Neural crest cell (in vitro differentiated cells): ENCODE measurements around the gene PTPN4. TPM values are rescaled to one million over a fixed set of nuclear protein-coding genes. Genes with fewer than 3 reads are reported as not detected.

Source experiments
- DNase-seq: peaks from one replicate; pipeline ENCODE4 v3.0.0; 2021; ENCODE audit warnings: low read depth, mixed read lengths, low spot score
- H3K27ac Mint-ChIP-seq: one replicate; pipeline ENCODE4 v1.8.0; 2021; ENCODE audit warnings: mild to moderate bottlenecking, mixed read lengths; ENCODE audit not compliant: unreplicated experiment
- H3K27me3 Mint-ChIP-seq: 2 replicates; pipeline ENCODE4 v1.8.0; 2021; ENCODE audit warnings: low read depth, mild to moderate bottlenecking, mixed read lengths
- H3K36me3 Mint-ChIP-seq: 2 replicates; pipeline ENCODE4 v1.8.0; 2021; ENCODE audit warnings: low read depth, mild to moderate bottlenecking, mixed read lengths
- H3K4me1 Mint-ChIP-seq: 2 replicates; pipeline ENCODE4 v1.8.0; 2021; ENCODE audit warnings: mixed read lengths
- H3K4me3 Mint-ChIP-seq: one replicate; pipeline ENCODE4 v1.8.0; 2021; ENCODE audit warnings: mild to moderate bottlenecking, mixed read lengths
- H3K9me3 Mint-ChIP-seq: 2 replicates; pipeline ENCODE4 v1.8.0; 2021; ENCODE audit warnings: mixed read lengths
- CTCF ChIP-seq: fragments of 200-600 bp; sonication (generic); conservative IDR thresholded peaks from 2 replicates; pipeline ENCODE4 v1.5.0; 2021; ENCODE audit warnings: antibody characterized with exemption, mild to moderate bottlenecking
- total RNA-seq: library from RNA; stranded (reverse); gene quantifications from 2 replicates; pipeline ENCODE4 v1.2.1, GENCODE V29; 2021

The PTPN4 gene
- total RNA-seq, 1 donor from 2014 or later = 39.3 TPM

DNA sequence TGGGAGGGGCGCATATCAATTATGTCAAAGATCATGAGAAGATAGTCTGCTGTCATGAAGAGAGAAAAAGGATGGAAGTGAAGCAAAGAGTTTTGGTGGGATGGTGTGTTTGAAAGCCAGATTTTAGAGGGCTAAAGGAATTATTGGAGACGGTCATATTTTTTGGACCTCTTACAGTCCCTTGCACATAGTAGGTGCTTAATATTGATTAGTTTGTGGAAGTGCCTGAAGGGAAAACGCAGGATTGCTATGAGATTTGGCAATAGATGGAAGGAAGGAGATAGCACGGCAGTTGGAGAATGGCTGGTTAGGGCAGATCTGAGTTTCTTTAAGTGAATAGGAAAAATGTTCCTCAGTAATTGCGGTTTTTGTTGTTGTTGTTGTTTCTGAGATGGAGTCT is 269.1 kb downstream of the PTPN4 start:
- no peaks in the 10 kb centered on the region for H3K27me3 Mint-ChIP-seq
- H3K36me3 Mint-ChIP-seq = peaks cover 29% of the 10 kb centered on the region
- H3K4me1 Mint-ChIP-seq = peaks cover under 1% of the 10 kb centered on the region
- TF ChIP-seq CTCF = no peak
- H3K27ac Mint-ChIP-seq = no peak overlapping the region
- H3K9me3 Mint-ChIP-seq = peaks cover 16% of the 10 kb centered on the region
- no peak for DNase-seq
- no peak overlapping the region for H3K4me3 Mint-ChIP-seq

DNA sequence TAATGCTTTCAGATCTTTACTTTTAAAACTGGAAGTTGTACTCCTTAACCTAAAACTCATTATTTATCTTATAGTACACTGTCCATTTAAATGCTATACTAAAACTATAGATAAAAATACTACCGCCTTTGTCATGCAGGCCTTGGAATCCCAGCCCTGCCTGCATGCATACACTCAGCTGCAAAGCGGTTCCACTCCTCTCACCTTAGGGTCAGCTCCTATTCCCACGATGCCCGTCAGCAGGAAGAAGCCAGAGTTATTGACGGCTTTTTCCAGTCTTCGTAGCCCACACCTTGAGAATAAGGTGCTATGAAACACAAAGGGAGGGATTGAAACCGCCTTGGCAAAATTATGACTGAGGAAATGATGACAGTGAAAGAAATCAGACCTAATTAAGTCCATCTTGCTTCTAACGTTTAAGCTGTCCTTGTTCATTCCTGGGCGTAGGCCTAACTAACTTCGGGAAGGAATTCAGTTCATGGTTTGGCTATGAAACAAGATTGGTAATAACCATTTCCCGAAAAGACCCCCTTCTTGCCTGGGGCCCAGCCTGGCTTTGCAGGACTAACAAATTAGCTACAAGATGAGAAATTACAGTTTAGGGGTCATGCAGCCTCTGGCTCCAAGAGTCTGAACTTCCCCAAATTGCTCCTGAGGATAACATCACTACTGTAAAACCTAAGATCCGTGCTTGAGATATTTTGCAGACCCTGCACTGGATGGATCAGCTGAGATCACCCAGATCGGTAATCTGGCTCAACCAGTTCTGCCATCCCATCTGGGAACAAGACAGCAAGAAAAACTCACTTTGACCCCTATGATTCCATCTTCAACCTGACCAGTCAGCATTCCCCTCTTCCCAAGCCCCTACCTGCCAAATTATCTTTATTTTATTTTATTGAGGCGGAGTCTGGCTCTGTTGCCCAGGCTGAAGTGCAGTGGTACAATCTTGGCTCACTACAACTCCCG is 270.2 kb downstream of the PTPN4 start:
- peaks cover 13% of the 10 kb centered on the region for H3K9me3 Mint-ChIP-seq
- peaks cover 9% of the 10 kb centered on the region for H3K4me1 Mint-ChIP-seq
- no peak for TF ChIP-seq CTCF
- H3K4me3 Mint-ChIP-seq = no peak overlapping the region
- no peaks in the 10 kb centered on the region for H3K27me3 Mint-ChIP-seq
- no peak for DNase-seq
- no peak overlapping the region for H3K27ac Mint-ChIP-seq
- H3K36me3 Mint-ChIP-seq = peaks cover 20% of the 10 kb centered on the region

DNA sequence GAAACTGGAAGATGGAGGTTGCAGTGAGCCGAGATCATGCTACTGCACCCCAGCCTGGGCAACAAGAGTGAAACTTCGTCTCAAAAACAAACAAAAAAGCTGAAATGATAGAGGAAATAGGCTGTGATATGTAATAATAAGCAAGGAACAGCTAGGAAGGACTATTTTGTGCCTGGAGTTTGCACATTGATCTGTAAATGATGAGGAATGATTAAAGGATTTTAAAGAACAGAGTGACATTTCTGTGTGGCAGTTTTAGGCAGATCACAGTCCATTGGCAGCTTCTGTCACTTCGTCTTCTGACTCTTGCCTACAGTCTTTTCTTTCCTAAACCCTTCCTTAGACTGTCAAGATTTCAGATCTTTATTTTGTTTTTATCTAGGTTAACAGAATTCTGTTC is 272.6 kb downstream of the PTPN4 start:
- peaks cover 8% of the 10 kb centered on the region for H3K36me3 Mint-ChIP-seq
- no peak overlapping the region for H3K27ac Mint-ChIP-seq
- H3K9me3 Mint-ChIP-seq = no peaks in the 10 kb centered on the region
- no peaks in the 10 kb centered on the region for H3K27me3 Mint-ChIP-seq
- TF ChIP-seq CTCF = no peak
- H3K4me1 Mint-ChIP-seq = peaks cover 16% of the 10 kb centered on the region
- no peak overlapping the region for H3K4me3 Mint-ChIP-seq
- no peak for DNase-seq

Other genes starting within 250 kb of the PTPN4 start
- not detected in 2 replicates for gene SCTR, start 235.4 kb upstream of the PTPN4 start, total RNA-seq
- 2.0 and 3.0 TPM in 2 replicates for gene CFAP221, start 215.5 kb upstream of the PTPN4 start, total RNA-seq
- gene TMEM177, start 80.7 kb upstream of the PTPN4 start, total RNA-seq = 27.7 and 30.9 TPM in 2 replicates